Activated T-helper 1 cell treated with anti-CD3 and anti-CD28 coated beads, Interleukin-2, amount 50 U/mL, for 16 hours (primary cell): ENCODE results near the gene SPRING1.
"Not testable (repeated sequence)": the region's sequence is repeated elsewhere in the genome, so short reads cannot be mapped to it uniquely, and the experiment has no call there.

Experiments
- DNase-seq, 2 donors: peaks; one replicate each; pipeline ENCODE4 v3.0.0-alpha.2; 2020; ENCODE audit warnings: low read depth in 1 of 2, low spot score in 1 of 2

Gene SPRING1

GRCh38 chr12:116737774-116738657 is at the start of gene SPRING1, which contains the start of gene RNFT2:
Gene SPRING1 (minus strand): TSS chr12:116738069. CDS start chr12:116737900, 169 bp downstream.
Gene RNFT2 (plus strand): TSS chr12:116738315. CDS start chr12:116740498, 2,183 bp downstream.
- peak; percentile 96 to 98 for DNase-seq

DNA sequence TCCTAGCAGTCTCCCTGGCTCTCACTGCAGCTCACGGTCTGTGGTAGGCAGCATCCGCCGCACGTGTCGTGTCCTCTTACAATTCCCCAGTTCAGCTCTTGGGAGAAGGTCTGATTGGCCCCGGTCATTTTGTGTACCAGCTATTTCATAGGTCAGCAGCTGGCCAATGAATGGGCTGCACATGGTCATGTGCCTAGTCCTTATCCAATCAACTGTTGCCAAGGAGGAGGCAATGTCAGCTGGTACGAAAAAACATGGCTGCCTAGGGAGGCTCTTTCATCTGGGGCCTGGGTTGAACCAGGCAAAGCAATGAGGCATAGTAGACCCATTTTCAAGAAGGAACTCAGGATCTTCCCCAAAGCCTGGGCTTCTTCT is 46.4 kb upstream of the SPRING1 start:
- no peak for DNase-seq

DNA sequence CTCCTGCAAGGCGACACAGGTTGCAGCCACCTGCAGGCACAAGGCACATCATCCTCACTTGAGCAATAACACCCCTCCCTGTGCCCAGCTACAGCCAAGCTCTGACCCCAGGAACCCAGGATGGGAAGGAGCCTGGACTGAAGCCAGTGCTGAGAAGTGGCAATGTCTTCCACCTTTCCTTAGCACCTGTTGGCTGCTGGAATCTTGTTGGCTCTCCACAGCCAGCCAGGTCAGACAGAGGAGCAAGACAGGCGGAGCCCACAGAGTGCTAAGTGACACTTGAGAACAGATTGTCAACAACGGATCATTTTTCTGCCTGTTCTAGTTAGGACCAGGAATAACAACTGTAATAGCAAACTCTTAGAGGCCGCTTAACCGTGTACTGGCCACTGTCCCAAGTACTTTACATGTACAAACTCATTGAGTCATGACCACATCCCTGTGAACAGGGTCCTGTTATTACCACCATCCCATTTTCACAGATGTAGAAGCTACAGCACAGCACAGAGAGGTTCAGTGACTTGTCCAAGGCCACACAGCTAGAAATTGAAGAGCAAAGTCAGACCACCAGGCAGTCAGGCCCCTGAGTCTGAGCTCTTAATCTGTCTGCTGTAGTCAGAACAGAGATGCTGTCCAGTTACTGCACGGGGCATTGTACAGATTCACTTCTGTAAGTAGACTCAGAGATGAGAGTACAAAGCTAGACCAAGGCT is 45.8 kb upstream of the SPRING1 start:
- DNase-seq = no peak

GRCh38 chr12:116780942-116781341 is 43.1 kb upstream of the SPRING1 start:
- no peak for DNase-seq

GRCh38 chr12:116779597-116779996 is 41.7 kb upstream of the SPRING1 start:
- DNase-seq = no peak

DNA sequence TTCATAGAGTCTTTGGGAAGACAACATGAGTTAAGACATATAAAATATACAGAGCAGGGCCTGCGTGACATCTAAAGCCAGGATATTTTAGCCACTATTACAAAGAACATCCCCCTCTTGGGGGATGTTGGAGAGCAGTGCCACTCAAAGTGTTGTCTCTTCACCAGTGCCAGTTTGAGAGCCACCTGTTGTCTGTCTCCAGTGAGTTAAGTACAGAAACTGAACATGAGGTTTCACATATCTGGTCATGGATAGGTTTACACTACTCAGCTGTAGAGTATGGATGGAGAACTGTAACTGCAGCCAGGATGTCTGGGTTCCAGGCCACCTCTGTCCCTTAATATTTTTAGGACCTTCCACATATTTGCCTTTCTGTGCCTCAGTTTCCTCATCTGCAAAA is 39.4 kb upstream of the SPRING1 start:
- no peak for DNase-seq

DNA sequence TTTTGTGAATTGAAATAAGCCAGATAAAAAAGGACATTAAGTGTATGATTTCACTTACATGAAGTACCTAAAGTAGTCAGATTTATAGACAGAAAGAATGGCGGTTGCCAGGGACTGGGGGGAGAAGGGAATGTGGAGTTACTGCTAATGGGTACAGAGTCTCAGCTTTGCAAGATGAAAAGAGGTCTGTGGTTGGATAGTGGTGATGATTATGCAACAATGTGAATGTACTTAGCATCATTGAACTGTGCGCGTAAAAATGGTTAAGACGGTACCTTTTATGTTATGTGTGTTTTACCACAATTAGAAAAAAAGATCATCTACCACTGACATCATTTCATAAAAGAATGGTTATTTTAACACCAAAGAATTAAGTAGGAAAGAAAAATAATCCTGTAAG is 36.2 kb upstream of the SPRING1 start:
- DNase-seq = no peak

DNA sequence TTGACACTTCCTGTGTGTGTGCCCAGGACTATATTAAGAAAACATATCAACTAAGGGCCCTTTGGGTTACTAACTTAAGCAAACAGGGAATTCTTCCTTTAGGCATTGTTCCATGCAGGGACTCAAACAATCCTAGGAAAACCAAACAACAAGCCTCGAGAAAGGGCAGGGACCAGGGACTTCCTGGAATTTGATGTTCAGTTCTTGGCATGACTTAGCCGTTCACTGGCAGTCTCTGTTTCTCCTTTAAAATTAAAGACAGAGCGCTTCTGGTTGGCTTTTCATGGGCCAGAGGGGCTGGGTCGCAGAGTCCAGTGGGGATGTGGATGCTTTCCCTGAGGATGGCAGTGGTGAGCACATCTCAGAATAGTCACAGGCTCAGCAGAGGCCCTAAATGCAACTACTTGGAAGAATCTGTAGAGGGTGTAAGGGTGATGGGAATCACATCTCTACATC is 35.4 kb upstream of the SPRING1 start:
- no peak for DNase-seq

DNA sequence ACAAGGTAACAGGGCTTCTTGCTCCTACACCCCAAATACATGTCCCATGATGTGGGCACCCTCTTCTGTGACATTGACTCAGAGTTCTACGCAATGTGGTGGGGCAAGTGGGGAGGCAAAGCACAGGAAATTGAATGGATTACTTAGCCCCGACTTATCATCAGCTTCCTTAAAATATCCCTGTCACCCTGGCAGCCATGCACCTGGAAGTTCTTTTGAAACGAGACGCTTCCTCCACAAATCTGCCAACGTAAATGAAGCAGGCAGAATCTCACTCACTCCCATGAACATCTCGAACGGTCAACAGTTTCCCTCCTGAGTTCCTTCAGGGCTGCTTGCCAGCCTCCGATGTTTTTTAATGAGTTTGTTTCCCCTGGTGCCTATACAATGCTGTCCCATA is 33.8 kb upstream of the SPRING1 start:
- no peak for DNase-seq

- DNase-seq = no peak
Observed at GRCh38 chr12:116766746-116767145, 28.9 kb upstream of the SPRING1 start.

- no peak for DNase-seq
Observed at GRCh38 chr12:116766285-116766684, 28.4 kb upstream of the SPRING1 start.

DNA sequence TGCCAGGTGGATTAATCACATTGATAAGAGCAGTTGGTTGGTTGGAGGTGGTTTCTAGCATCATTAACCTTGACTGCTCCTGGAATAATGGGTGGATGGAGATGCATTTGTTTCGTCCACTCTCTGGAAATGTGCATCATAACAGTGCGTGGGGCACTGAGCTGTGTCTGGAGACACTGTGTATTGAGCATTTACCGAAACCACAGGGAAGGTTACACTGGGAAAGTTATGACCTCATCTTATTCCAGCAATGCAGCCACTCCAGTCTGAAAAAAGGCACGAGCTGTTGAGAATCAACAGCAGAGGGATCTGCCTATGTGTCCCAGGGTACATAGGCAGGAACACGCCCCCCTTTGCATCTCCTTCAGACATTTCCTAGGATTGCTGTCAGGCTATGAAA is 27.4 kb upstream of the SPRING1 start:
- no peak for DNase-seq

GRCh38 chr12:116761499-116761898 is 23.6 kb upstream of the SPRING1 start:
- DNase-seq = no peak

- no peak for DNase-seq
Observed at GRCh38 chr12:116760622-116761020, 22.8 kb upstream of the SPRING1 start.

- no peak for DNase-seq
Observed at GRCh38 chr12:116759783-116760621, 22.1 kb upstream of the SPRING1 start.

- DNase-seq = not testable (repeated sequence)
Observed at GRCh38 chr12:116754783-116755182, 16.9 kb upstream of the SPRING1 start.

DNA sequence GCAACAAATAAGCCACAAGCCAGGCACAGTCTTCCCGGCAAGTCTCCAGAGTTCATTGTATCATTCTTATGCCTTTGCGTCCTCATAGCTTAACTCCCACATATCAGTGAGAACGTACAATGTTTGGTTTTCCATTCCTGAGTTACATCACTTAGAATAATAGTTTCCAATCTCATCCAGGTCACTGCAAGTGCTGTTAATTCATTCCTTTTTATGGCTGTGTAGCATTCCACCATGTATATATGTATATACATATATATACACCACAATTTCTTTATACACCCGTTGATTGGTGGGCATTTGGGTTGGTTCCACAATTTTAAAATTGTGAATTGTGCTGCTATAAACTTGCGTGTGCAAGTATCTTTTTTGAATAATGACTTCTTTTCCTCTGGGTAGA is 16.2 kb upstream of the SPRING1 start:
- DNase-seq = not testable (repeated sequence)

GRCh38 chr12:116750298-116750697 is 12.4 kb upstream of the SPRING1 start:
- no peak for DNase-seq

- no peak for DNase-seq
Observed at GRCh38 chr12:116749884-116750283, 12.0 kb upstream of the SPRING1 start.

- DNase-seq = no peak
Observed at GRCh38 chr12:116745554-116745953, 7.7 kb upstream of the SPRING1 start.

DNA sequence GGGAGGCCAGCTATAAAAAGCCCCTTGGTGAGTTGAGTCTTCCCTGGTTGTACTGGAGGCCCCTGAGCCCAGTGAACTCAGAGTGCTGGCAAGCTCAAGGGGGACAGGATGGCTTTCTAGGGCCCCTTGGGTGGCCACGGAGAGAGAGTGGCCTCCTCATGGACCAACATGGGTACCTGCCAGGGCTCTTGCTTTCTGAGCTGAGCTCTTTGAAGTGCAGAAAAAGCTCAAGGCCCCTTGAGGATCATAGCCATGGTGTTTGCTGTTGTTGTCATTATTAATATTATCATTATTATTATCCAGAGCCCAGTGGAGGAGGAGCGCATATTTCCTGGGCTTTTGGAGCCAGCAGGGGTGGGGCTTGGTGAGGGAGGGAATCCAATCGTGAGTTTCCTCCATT is 6.9 kb upstream of the SPRING1 start:
- no peak for DNase-seq
